OCI-LY3 (cell line): ENCODE data around the gene TACC3.

Experiments used
- H2AFZ ChIP-seq: fragments of 200-600, 300-600 bp; shearing (Covaris generic); 2 replicates; pipeline ENCODE4 v1.6.0; 2014; ENCODE audit warnings: antibody characterized with exemption, low read depth, low read length
- H3K27ac ChIP-seq: fragments of 200-600, 300-600 bp; sonication (generic); 2 replicates; pipeline ENCODE4 v1.5.1; 2014; ENCODE audit warnings: mild to moderate bottlenecking, low read length, moderate library complexity, mixed read lengths
- H3K27me3 ChIP-seq: fragments of 200-600, 300-600 bp; sonication (generic); 2 replicates; pipeline ENCODE4 v1.6.1; 2014; ENCODE audit warnings: low read depth, low read length, mixed read lengths
- H3K36me3 ChIP-seq: fragments of 200-600, 300-600 bp; sonication (generic); replicated peaks from 2 replicates; pipeline ENCODE3; 2014; ENCODE audit warnings: low read depth, low read length, mixed read lengths
- H3K4me1 ChIP-seq: fragments of 300-600, 200-600 bp; sonication (generic); 2 replicates; pipeline ENCODE4 v1.6.1; 2014; ENCODE audit warnings: low read length, mixed read lengths
- H3K4me2 ChIP-seq: fragments of 200-600, 300-600 bp; sonication (generic); 2 replicates; pipeline ENCODE4 v1.6.1; 2014; ENCODE audit warnings: low read length, mixed read lengths
- H3K4me3 ChIP-seq: fragments of 300-600, 200-600 bp; sonication (generic); 2 replicates; pipeline ENCODE4 v1.5.1; 2014; ENCODE audit warnings: antibody characterized with exemption, mild to moderate bottlenecking, low read length, moderate library complexity
- H3K79me2 ChIP-seq: fragments of 300-600, 200-600 bp; shearing (Covaris generic); 2 replicates; pipeline ENCODE4 v1.6.1; 2014; ENCODE audit warnings: mild to moderate bottlenecking, low read length, mixed read lengths
- H3K9ac ChIP-seq: fragments of 300-600, 200-600 bp; shearing (Covaris generic); 2 replicates; pipeline ENCODE4 v1.6.0; 2014; ENCODE audit warnings: mild to moderate bottlenecking, low read length, moderate library complexity
- H3K9me3 ChIP-seq: fragments of 200-600, 300-600 bp; shearing (Covaris generic); 2 replicates; pipeline ENCODE4 v1.6.1; 2014; ENCODE audit warnings: low read length, mixed read lengths; ENCODE audit not compliant: insufficient read depth
- H4K20me1 ChIP-seq: fragments of 200-600, 300-600 bp; sonication (generic); 2 replicates; pipeline ENCODE4 v1.6.1; 2016; ENCODE audit warnings: low read length, mixed read lengths; ENCODE audit not compliant: insufficient read depth
- CTCF ChIP-seq: fragments of 200-600, 300-600 bp; sonication (generic); IDR thresholded peaks from 2 replicates; pipeline ENCODE4 v1.5.1; 2014; ENCODE audit warnings: antibody characterized with exemption, low read length, low read depth
- EZH2phosphoT487 ChIP-seq: fragments of 200-600 bp; shearing (Covaris generic); IDR thresholded peaks from 2 replicates; pipeline ENCODE4 v1.6.1; 2018; ENCODE audit warnings: antibody characterized with exemption, mixed run types, low read depth

Gene TACC3

GRCh38 chr4:1749826-1750225 is 28.5 kb downstream of the TACC3 start:
- Histone ChIP-seq H3K9ac (no peak overlapping the region), H3K79me2 (no peaks in the 10 kb centered on the region), H3K27me3 (no peaks in the 10 kb centered on the region), H3K4me2 (no peak overlapping the region), H3K9me3 (no peaks in the 10 kb centered on the region), H3K4me1 (peaks cover 21% of the 10 kb centered on the region), H4K20me1 (no peaks in the 10 kb centered on the region), H2AFZ (no peak overlapping the region), H3K36me3 (peaks cover 8% of the 10 kb centered on the region), H3K27ac (no peak overlapping the region), H3K4me3 (no peak overlapping the region)
- TF ChIP-seq CTCF: no peak
- no peak for TF ChIP-seq EZH2phosphoT487

- H3K4me1 ChIP-seq: peaks cover 21% of the 10 kb centered on the region
- H3K4me2 ChIP-seq: no peak overlapping the region
- H3K79me2 ChIP-seq: no peaks in the 10 kb centered on the region
- H3K27me3 ChIP-seq: no peaks in the 10 kb centered on the region
- H4K20me1 ChIP-seq: no peaks in the 10 kb centered on the region
- H3K9ac ChIP-seq: no peak overlapping the region
- TF ChIP-seq CTCF (no peak), EZH2phosphoT487 (no peak)
- H3K4me3 ChIP-seq: no peak overlapping the region
- H3K9me3 ChIP-seq: no peaks in the 10 kb centered on the region
- H3K36me3 ChIP-seq: peaks cover 4% of the 10 kb centered on the region
- H3K27ac ChIP-seq: no peak overlapping the region
- H2AFZ ChIP-seq: no peak overlapping the region
Measured at GRCh38 chr4:1750381-1751154, 29.2 kb downstream of the TACC3 start.

GRCh38 chr4:1751155-1751918 is 30.0 kb downstream of the TACC3 start:
- no peak overlapping the region for H2AFZ ChIP-seq
- no peak overlapping the region for H3K27ac ChIP-seq
- H3K9ac ChIP-seq: no peak overlapping the region
- no peaks in the 10 kb centered on the region for H3K9me3 ChIP-seq
- TF ChIP-seq EZH2phosphoT487: no peak
- no peak overlapping the region for H3K4me2 ChIP-seq
- no peaks in the 10 kb centered on the region for H3K36me3 ChIP-seq
- H3K4me1 ChIP-seq: peaks cover 21% of the 10 kb centered on the region
- H3K4me3 ChIP-seq: no peak overlapping the region
- H4K20me1 ChIP-seq: no peaks in the 10 kb centered on the region
- no peaks in the 10 kb centered on the region for H3K27me3 ChIP-seq
- no peaks in the 10 kb centered on the region for H3K79me2 ChIP-seq

- H2AFZ ChIP-seq: peak overlapping the region; percentile 93; the same call in 1 of the 2 replicates
- H3K4me1 ChIP-seq: peaks cover 21% of the 10 kb centered on the region
- H3K4me3 ChIP-seq: no peak overlapping the region
- no peak overlapping the region for H3K9ac ChIP-seq
- no peaks in the 10 kb centered on the region for H3K79me2 ChIP-seq
- no peaks in the 10 kb centered on the region for H3K27me3 ChIP-seq
- TF ChIP-seq CTCF: no peak
- TF ChIP-seq EZH2phosphoT487: no peak
- no peaks in the 10 kb centered on the region for H3K36me3 ChIP-seq
- no peak overlapping the region for H3K27ac ChIP-seq
- peak overlapping the region; percentile 43 for H3K4me2 ChIP-seq
- H3K9me3 ChIP-seq: no peaks in the 10 kb centered on the region
- no peaks in the 10 kb centered on the region for H4K20me1 ChIP-seq
Measured at GRCh38 chr4:1751919-1752283, 30.6 kb downstream of the TACC3 start.
